Subcutaneous abdominal adipose tissue (tissue), 5 donors: ENCODE measurements around the gene INKA2.
A peak's percentile ranks its signal among the peaks of the same experiment; 100 is the strongest.

Source experiments
- H3K27ac ChIP-seq: one replicate; pipeline ENCODE4 v1.7.0; 2013; ENCODE audit warnings: low read depth, mild to moderate bottlenecking, inconsistent platforms, low read length, moderate library complexity
- H3K27me3 ChIP-seq, 5 donors: one replicate each; pipeline ENCODE4 v1.7.0; 2013; ENCODE audit warnings: low read length in 5 of 5, inconsistent platforms in 1 of 5; ENCODE audit not compliant: control insufficient read depth in 5 of 5, insufficient read depth in 4 of 5
- H3K36me3 ChIP-seq, 5 donors: one replicate each; pipeline ENCODE4 v1.7.0; 2013; ENCODE audit warnings: low read length in 5 of 5; ENCODE audit not compliant: control insufficient read depth in 5 of 5, insufficient read depth in 5 of 5
- H3K4me1 ChIP-seq, 5 donors: one replicate each; pipeline ENCODE4 v1.7.0; 2013; ENCODE audit warnings: low read length in 5 of 5, mild to moderate bottlenecking in 3 of 5, moderate library complexity in 1 of 5; ENCODE audit not compliant: control insufficient read depth in 5 of 5, insufficient read depth in 5 of 5
- H3K4me3 ChIP-seq, 5 donors: one replicate each; pipeline ENCODE4 v1.7.0; 2013; ENCODE audit warnings: low read length in 5 of 5, low read depth in 1 of 5
- H3K9ac ChIP-seq, 5 donors: one replicate each; pipeline ENCODE4 v1.7.0; 2013; ENCODE audit warnings: low read length in 5 of 5, mild to moderate bottlenecking in 4 of 5, moderate library complexity in 3 of 5
- H3K9me3 ChIP-seq, 5 donors: one replicate each; pipeline ENCODE4 v1.7.0; 2013; ENCODE audit warnings: low read length in 5 of 5; ENCODE audit not compliant: control insufficient read depth in 5 of 5
- donor health status: healthy.
- donor health status: healthy.
- donor health status: healthy.
- donor health status: healthy.
- donor health status: healthy.

INKA2 gene

DNA sequence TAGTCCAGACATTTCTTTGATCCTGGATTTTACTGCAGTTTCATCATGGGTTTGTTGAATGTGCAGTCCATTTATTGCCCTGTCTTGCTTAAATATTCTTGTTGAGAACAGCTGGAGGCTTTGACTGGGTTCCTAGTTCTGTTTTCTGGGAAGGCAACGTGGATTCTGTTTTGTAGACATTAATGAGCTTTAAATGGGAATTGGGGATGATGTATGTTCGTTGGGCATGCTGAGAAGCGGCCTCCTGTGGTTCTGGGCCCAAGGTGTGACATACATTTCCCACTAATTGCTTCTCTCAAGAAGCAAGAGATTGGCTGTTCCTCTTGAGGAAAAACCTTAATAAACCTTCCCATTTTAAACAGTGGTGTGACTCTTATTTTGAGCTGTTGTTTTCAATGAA is 22.9 kb downstream of the INKA2 start:
- H3K36me3 ChIP-seq: peaks cover 0 to 7% (median 4%) of the 10 kb centered on the region in 5 donors

GRCh38 chr1:111709986-111710385 is 29.2 kb downstream of the INKA2 start:
- no peak overlapping the region for H3K4me3 ChIP-seq
- no peaks in the 10 kb centered on the region for H3K4me1 ChIP-seq
- H3K36me3 ChIP-seq: peaks cover 19 to 40% (median 25%) of the 10 kb centered on the region in 5 donors

More for the DNA sequence above, 22.9 kb downstream of the INKA2 start:
- peaks cover 5 to 25% (median 18%) of the 10 kb centered on the region in 5 donors for H3K4me1 ChIP-seq
- H3K27ac ChIP-seq: no peak overlapping the region
- no peaks in the 10 kb centered on the region for H3K9me3 ChIP-seq
- no peak overlapping the region for H3K4me3 ChIP-seq
- H3K27me3 ChIP-seq: no peaks in the 10 kb centered on the region
- H3K9ac ChIP-seq: peak overlapping the region in 1 of 5 donors; percentile 10

DNA sequence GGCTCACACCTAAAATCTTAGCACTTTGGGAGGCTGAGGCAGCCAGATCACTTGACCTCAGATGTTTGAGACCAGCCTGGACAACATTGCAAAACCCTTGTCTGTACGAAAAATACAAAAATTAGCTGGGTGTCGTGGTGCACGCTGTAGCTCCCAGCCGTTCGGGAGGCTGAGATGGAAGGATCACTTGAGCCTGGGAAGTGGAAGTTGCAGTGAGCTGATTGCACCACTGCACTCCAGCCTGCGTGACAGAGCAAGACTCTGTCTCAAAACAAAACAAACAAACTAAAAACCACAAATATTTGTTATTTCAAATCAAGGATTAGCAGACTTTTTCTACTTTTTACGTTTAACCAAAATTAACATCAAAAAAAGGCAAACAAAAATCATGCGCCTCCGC is 31.3 kb downstream of the INKA2 start:
- no peak overlapping the region for H3K27ac ChIP-seq

More at GRCh38 chr1:111709986-111710385, 29.2 kb downstream of the INKA2 start:
- Histone ChIP-seq H3K9ac (no peak overlapping the region), H3K9me3 (no peaks in the 10 kb centered on the region), H3K27ac (no peak overlapping the region), H3K27me3 (no peaks in the 10 kb centered on the region)

GRCh38 chr1:111706921-111707320 is 32.3 kb downstream of the INKA2 start:
- Histone ChIP-seq H3K4me1 (no peaks in the 10 kb centered on the region), H3K27me3 (no peaks in the 10 kb centered on the region), H3K36me3 (peaks cover 26 to 62% (median 46%) of the 10 kb centered on the region in 5 donors), H3K4me3 (no peak overlapping the region), H3K9me3 (no peaks in the 10 kb centered on the region), H3K9ac (no peak overlapping the region), H3K27ac (no peak overlapping the region)

More for the DNA sequence above, 31.3 kb downstream of the INKA2 start:
- Histone ChIP-seq H3K9ac (no peak overlapping the region), H3K27me3 (no peaks in the 10 kb centered on the region), H3K36me3 (peaks cover 26 to 57% (median 39%) of the 10 kb centered on the region in 5 donors), H3K4me3 (no peak overlapping the region), H3K9me3 (no peaks in the 10 kb centered on the region), H3K4me1 (no peaks in the 10 kb centered on the region)

GRCh38 chr1:111705841-111706240 is 33.4 kb downstream of the INKA2 start:
- peaks cover 28 to 68% (median 53%) of the 10 kb centered on the region in 5 donors for H3K36me3 ChIP-seq
- H3K27ac ChIP-seq: no peak overlapping the region
- no peak overlapping the region for H3K9ac ChIP-seq
- H3K4me3 ChIP-seq: no peak overlapping the region
- H3K4me1 ChIP-seq: no peaks in the 10 kb centered on the region
- H3K9me3 ChIP-seq: no peaks in the 10 kb centered on the region
- H3K27me3 ChIP-seq: no peaks in the 10 kb centered on the region

- H3K9ac ChIP-seq: no peak overlapping the region
- H3K4me3 ChIP-seq: no peak overlapping the region
- H3K36me3 ChIP-seq: peaks cover 37 to 71% (median 63%) of the 10 kb centered on the region in 5 donors
- H3K27me3 ChIP-seq: no peaks in the 10 kb centered on the region
- H3K27ac ChIP-seq: no peak overlapping the region
- H3K4me1 ChIP-seq: no peaks in the 10 kb centered on the region
- no peaks in the 10 kb centered on the region for H3K9me3 ChIP-seq
These were observed 34.4 kb downstream of the INKA2 start for GRCh38 chr1:111704776-111705175.

DNA sequence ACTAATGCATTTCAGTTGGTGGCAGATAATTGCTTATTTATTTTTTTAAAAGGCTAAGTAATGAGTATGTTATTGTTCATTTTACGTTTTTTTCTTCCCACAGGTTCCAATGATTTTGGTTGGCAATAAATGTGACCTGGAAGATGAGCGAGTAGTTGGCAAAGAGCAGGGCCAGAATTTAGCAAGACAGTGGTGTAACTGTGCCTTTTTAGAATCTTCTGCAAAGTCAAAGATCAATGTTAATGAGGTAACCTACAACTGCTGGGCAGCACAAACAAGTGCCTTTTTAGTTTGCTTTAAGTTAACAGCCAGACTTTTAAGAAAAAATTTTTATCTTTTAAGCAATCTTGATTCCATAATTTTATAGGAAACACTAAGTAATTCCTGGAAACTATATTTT is 35.0 kb downstream of the INKA2 start:
- no peak overlapping the region for H3K27ac ChIP-seq
- no peak overlapping the region for H3K9ac ChIP-seq
- H3K4me3 ChIP-seq: no peak overlapping the region
- H3K4me1 ChIP-seq: no peaks in the 10 kb centered on the region
- H3K27me3 ChIP-seq: no peaks in the 10 kb centered on the region
- peaks cover 32 to 71% (median 65%) of the 10 kb centered on the region in 5 donors for H3K36me3 ChIP-seq
- no peaks in the 10 kb centered on the region for H3K9me3 ChIP-seq

DNA sequence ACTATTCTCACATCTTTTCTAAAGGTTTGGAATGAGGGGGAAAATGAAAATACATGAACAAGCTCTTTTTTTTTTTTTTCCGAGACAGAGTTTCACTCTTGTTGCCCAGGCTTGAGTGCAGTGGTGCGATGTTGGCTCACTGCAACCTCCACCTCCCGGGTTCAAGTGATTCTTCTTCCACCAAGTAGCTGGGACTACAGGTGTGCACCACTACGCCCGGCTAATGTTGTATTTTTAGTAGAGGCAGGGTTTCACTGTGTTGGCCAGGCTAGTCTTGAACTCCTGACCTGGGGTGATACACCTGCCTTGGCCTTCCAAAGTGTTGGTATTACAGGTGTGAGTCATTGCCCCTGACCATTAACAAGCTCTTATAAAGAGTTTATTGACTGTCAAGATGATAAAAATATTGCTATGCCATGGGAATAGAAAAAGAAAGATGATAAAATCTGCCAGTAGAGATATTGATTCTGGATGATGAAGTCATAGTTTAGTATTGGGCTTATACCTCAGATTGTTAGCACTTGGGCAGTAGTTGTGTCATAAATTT is 36.6 kb downstream of the INKA2 start:
- Histone ChIP-seq H3K4me3 (no peak overlapping the region), H3K9me3 (no peaks in the 10 kb centered on the region), H3K9ac (no peak overlapping the region), H3K27me3 (no peaks in the 10 kb centered on the region), H3K36me3 (peaks cover 32 to 75% (median 68%) of the 10 kb centered on the region in 5 donors), H3K27ac (no peak overlapping the region), H3K4me1 (no peaks in the 10 kb centered on the region)

GRCh38 chr1:111699268-111699667 is 39.9 kb downstream of the INKA2 start:
- no peaks in the 10 kb centered on the region for H3K9me3 ChIP-seq
- H3K4me3 ChIP-seq: no peak overlapping the region
- no peak overlapping the region for H3K27ac ChIP-seq
- no peak overlapping the region for H3K9ac ChIP-seq
- no peaks in the 10 kb centered on the region for H3K4me1 ChIP-seq
- peaks cover 45 to 74% (median 59%) of the 10 kb centered on the region in 5 donors for H3K36me3 ChIP-seq
- H3K27me3 ChIP-seq: no peaks in the 10 kb centered on the region

GRCh38 chr1:111696330-111696729 is 42.9 kb downstream of the INKA2 start:
- Histone ChIP-seq H3K4me1 (no peaks in the 10 kb centered on the region), H3K27me3 (no peaks in the 10 kb centered on the region), H3K9me3 (no peaks in the 10 kb centered on the region), H3K36me3 (peaks cover 49 to 68% (median 54%) of the 10 kb centered on the region in 5 donors), H3K9ac (peak overlapping the region in 1 of 5 donors; percentile 20), H3K27ac (no peak overlapping the region), H3K4me3 (no peak overlapping the region)
